Activated naive CD4-positive, alpha-beta T cell (primary cell): ENCODE data around the gene CAMSAP2.

Source experiments
- DNase-seq, 4 experiments: peaks; one replicate each; lab custom pipeline; 2025; lab: John Stamatoyannopoulos, UW

Gene CAMSAP2

GRCh38 chr1:200849430-200849829 is 110.7 kb downstream of the CAMSAP2 start:
- DNase-seq: no peak

DNA sequence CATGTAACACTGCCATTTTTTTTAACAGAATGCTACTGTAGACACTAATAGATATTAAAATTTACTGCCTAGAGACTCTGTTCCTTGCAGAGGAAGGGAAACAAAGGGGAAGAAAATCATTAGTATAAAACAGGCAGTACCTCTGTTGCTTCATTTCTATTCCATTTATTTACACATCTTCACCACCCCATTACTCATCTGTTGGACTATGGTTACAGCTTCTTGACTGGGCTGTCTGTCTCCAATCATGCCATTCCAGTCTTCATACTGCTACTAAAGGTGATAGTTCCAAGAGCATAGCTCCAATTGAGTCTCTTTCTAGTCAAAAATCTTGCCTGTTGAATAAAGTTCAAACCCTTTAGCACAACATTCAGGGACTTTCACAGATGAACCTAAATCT is 111.9 kb downstream of the CAMSAP2 start:
- no peak for DNase-seq

DNA sequence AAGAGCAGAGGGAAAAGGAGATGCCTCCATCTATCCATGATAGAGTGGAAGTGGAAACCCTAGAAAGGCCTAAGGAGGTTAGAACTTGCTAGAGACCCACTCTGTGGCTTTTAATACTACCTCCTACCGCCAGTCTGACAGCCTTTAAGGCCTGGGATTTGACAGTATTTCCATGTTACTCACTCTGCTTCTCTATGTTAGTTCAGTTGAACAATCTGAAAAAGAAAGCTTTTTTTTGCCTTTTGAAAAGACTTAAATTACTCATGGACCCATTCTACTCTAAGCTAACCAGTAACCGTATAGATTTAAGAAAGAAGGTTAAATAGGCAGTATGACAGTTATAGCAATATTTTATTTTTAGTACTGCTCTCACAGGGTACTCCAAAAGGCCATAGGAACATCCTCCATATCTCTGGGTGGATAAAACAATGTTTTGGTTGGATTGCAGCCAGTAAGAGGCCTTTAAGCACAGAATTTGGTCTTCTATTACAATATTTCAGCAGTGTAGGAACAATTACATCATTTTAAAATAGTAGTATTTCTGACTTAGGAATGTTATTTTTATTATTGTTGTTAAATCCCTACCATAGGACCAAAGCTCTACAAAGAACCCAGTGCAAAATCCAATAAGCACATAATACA is 118.1 kb downstream of the CAMSAP2 start:
- no peak for DNase-seq

- no peak for DNase-seq
Measured at GRCh38 chr1:200857804-200858203, 119.1 kb downstream of the CAMSAP2 start.

DNA sequence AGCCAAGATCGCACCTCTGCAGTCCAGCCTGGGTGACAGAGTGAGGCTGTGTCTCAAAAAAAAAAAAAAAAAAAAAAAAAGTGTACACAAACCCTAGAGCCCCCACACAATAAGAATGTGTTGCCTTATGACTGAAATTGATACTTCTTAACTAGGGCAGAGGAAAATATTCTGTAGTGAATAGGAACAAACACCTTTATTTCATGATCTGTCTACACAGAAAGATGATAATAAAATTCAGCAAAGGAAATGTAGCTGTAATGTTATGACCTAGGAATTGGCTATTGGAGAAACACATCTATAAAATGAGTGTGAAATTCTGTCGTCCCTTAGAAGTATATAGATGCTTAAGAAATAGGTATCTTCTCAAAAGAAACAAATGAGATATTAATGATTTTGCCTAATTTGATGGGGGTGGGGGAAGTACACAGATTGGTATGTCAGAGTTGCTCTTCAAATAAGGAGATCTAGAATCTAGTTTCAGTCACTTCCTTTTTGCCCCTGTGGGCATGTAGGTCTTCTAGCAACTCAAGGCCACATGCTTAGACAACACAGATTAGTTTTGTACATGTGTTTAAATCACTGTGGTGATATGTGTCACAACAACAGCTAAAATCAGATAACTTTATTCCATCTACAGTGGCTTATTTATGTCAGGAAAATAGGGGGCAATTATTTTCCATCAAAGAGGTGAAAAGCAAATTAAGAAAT is 123.4 kb downstream of the CAMSAP2 start:
- no peak for DNase-seq

- DNase-seq: no peak
Measured at GRCh38 chr1:200862713-200863415, 124.2 kb downstream of the CAMSAP2 start.

- DNase-seq: no peak
Measured at GRCh38 chr1:200866116-200866515, 127.4 kb downstream of the CAMSAP2 start.

DNA sequence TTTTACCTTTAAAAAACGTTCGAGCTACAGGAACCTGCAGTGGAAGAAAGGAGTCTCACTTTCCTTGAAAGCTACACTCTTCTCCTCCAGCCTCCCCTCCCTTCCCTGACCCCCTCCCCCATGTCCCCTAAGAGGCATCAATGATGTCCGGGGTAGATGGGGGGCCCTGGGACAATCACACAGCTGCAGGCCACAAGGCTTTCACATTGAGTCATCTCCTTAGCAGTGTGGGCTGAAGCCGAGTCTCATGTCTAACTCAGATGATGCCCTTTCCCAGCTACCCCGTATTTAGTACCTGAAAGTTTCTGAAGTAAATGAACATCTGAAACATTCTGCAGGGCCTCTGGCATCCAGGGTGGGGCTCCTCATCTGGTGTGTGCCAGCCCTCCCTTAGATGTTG is 127.8 kb downstream of the CAMSAP2 start:
- no peak for DNase-seq

DNA sequence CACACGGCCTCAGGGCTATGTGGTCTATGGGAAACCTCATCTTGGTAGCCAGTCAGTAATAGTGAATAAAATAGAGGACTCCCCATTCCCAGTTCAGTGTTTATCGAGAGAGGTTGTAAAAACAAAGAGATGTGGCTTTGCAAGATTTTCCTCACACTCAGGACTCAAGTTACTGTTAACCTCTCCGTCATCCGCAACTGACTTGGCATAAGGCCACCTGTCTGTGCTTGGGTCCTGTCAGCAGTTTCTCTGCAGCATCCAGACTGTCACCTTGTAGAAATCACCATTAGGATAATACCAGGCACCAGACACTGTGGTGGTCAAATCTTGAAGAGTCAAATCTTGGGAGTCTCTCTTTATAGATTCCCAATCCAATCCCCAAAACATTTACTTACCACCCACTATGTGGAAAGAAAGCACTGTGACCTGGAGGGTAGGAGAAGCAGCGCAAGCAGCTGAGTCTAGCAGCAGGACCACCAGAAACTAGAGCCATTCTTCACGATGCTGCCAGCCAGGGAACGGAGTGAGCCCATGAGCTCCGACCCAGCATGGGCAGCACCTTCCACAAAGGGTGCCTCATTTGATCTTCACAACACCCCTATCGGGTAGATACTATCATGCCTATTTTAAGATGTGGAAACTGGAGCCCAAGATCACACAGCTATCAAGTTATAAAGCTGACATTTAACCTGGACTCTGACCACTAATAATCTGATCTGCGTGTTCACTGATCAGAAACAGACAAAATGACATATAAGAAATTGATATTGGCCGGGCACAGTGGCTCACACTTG is 128.5 kb downstream of the CAMSAP2 start:
- DNase-seq: no peak

- DNase-seq: no peak
Measured at GRCh38 chr1:200869376-200869752, 130.7 kb downstream of the CAMSAP2 start.

GRCh38 chr1:200869753-200870391 is 131.2 kb downstream of the CAMSAP2 start:
- DNase-seq: no peak

- DNase-seq: no peak
Measured at GRCh38 chr1:200872446-200873115, 133.9 kb downstream of the CAMSAP2 start, which contains the start of gene GPR25. Gene GPR25 (plus strand): TSS chr1:200872981. CDS start chr1:200873038, 57 bp downstream.

DNA sequence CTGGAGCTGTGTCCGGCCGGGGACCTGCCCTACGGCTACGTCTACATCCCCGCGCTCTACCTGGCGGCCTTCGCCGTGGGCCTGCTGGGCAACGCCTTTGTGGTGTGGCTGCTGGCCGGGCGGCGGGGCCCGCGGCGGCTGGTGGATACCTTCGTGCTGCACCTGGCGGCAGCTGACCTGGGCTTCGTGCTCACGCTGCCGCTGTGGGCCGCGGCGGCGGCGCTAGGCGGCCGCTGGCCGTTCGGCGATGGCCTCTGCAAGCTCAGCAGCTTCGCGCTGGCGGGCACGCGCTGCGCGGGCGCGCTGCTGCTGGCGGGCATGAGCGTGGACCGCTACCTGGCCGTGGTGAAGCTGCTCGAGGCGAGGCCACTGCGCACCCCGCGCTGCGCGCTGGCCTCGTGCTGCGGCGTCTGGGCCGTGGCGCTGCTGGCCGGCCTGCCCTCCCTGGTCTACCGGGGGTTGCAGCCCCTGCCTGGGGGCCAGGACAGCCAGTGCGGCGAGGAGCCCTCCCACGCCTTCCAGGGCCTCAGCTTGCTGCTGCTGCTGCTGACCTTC is 134.5 kb downstream of the CAMSAP2 start:
- DNase-seq: no peak

GRCh38 chr1:200873671-200874397 is 135.1 kb downstream of the CAMSAP2 start:
- DNase-seq: no peak

- no peak for DNase-seq
Measured at GRCh38 chr1:200874694-200875093, 136.0 kb downstream of the CAMSAP2 start.

GRCh38 chr1:200875416-200875815 is 136.7 kb downstream of the CAMSAP2 start:
- DNase-seq: no peak

GRCh38 chr1:200877010-200877409 is 138.3 kb downstream of the CAMSAP2 start:
- DNase-seq: no peak

- DNase-seq: no peak
Measured at GRCh38 chr1:200877839-200878551, 139.3 kb downstream of the CAMSAP2 start.

- no peak for DNase-seq
Measured at GRCh38 chr1:200880212-200880611, 141.5 kb downstream of the CAMSAP2 start.

GRCh38 chr1:200883118-200883517 is 144.4 kb downstream of the CAMSAP2 start:
- DNase-seq: no peak
